Osteoblast (primary cell): ENCODE measurements around the gene ERBB4. TPM values are rescaled to one million over a fixed set of nuclear protein-coding genes. Genes with fewer than 3 reads are reported as not detected.

Experiments used
- DNase-seq: peaks from one replicate; pipeline ENCODE4 v3.0.0; 2011; ENCODE audit warnings: low spot score, mixed read lengths; ENCODE audit not compliant: insufficient read length; ENCODE audit errors: missing footprints
- H2AFZ ChIP-seq: 2 replicates; pipeline ENCODE4 v1.6.0; 2011; ENCODE audit warnings: mild to moderate bottlenecking, low read length
- H3K27ac ChIP-seq: 2 replicates; pipeline ENCODE4 v1.5.1; 2011; ENCODE audit warnings: mild to moderate bottlenecking, low read depth, low read length, moderate library complexity
- H3K27me3 ChIP-seq: 2 replicates; pipeline ENCODE4 v1.6.0; 2012; ENCODE audit warnings: mild to moderate bottlenecking, control low read depth, inconsistent platforms, low read length, moderate library complexity; ENCODE audit not compliant: insufficient read depth
- H3K36me3 ChIP-seq: 2 replicates; pipeline ENCODE4 v1.5.1; 2011; ENCODE audit warnings: mild to moderate bottlenecking, low read length, control low read depth, moderate library complexity; ENCODE audit not compliant: insufficient read depth
- H3K4me1 ChIP-seq: 2 replicates; pipeline ENCODE4 v1.5.1; 2011; ENCODE audit warnings: mild to moderate bottlenecking, low read length, control low read depth, moderate library complexity; ENCODE audit not compliant: insufficient read depth
- H3K4me2 ChIP-seq: 2 replicates; pipeline ENCODE4 v1.6.0; 2011; ENCODE audit warnings: mild to moderate bottlenecking, low read length; ENCODE audit not compliant: insufficient read depth
- H3K4me3 ChIP-seq: fragments of 200-600 bp; sonication (generic); 3 replicates; pipeline ENCODE4 v1.5.1; 2012; ENCODE audit warnings: mild to moderate bottlenecking, low read length, inconsistent platforms; ENCODE audit not compliant: insufficient read depth
- H3K79me2 ChIP-seq: 2 replicates; pipeline ENCODE4 v1.6.0; 2012; ENCODE audit warnings: mild to moderate bottlenecking, low read length, control low read depth, inconsistent platforms; ENCODE audit not compliant: insufficient read depth
- H3K9me3 ChIP-seq: 2 replicates; pipeline ENCODE4 v1.5.1; 2011; ENCODE audit warnings: low read depth, low read length, control low read depth
- H4K20me1 ChIP-seq: 2 replicates; pipeline ENCODE4 v1.6.0; 2012; ENCODE audit warnings: mild to moderate bottlenecking, low read length, control low read depth; ENCODE audit not compliant: insufficient read depth
- CTCF ChIP-seq: IDR thresholded peaks from 2 replicates; pipeline ENCODE4 v1.5.1; 2011; ENCODE audit warnings: mild to moderate bottlenecking, low read depth, low read length, moderate library complexity; ENCODE audit errors: extremely low read depth
- total RNA-seq: library from RNA; depleted of rRNA; stranded (reverse); fragments of >200 nt; gene quantifications from 2 replicates; pipeline ENCODE4 v1.2.3, GENCODE V29; 2012

Gene ERBB4
- total RNA-seq, 1 donor = under 0.01 TPM

GRCh38 chr2:212133337-212133736, 405.3 kb downstream of the ERBB4 start:
- H4K20me1 ChIP-seq = no peaks in the 10 kb centered on the region

GRCh38 chr2:212124598-212124997, 414.0 kb downstream of the ERBB4 start:
- Histone ChIP-seq H3K27me3 (no peaks in the 10 kb centered on the region), H4K20me1 (no peaks in the 10 kb centered on the region), H3K79me2 (no peaks in the 10 kb centered on the region), H2AFZ (peak overlapping the region; percentile 45), H3K27ac (no peak overlapping the region), H3K4me1 (no peaks in the 10 kb centered on the region), H3K4me2 (no peak overlapping the region), H3K4me3 (no peak overlapping the region), H3K36me3 (no peaks in the 10 kb centered on the region), H3K9me3 (no peaks in the 10 kb centered on the region)
- no peak for DNase-seq
- TF ChIP-seq CTCF = no peak

More at GRCh38 chr2:212133337-212133736, 405.3 kb downstream of the ERBB4 start:
- DNase-seq = no peak
- no peaks in the 10 kb centered on the region for H3K36me3 ChIP-seq
- H3K27me3 ChIP-seq = no peaks in the 10 kb centered on the region
- H3K9me3 ChIP-seq = no peaks in the 10 kb centered on the region
- H3K79me2 ChIP-seq = no peaks in the 10 kb centered on the region
- no peak overlapping the region for H3K4me2 ChIP-seq
- no peak overlapping the region for H2AFZ ChIP-seq
- no peaks in the 10 kb centered on the region for H3K4me1 ChIP-seq
- no peak for TF ChIP-seq CTCF
- H3K27ac ChIP-seq = no peak overlapping the region
- H3K4me3 ChIP-seq = no peak overlapping the region

DNA sequence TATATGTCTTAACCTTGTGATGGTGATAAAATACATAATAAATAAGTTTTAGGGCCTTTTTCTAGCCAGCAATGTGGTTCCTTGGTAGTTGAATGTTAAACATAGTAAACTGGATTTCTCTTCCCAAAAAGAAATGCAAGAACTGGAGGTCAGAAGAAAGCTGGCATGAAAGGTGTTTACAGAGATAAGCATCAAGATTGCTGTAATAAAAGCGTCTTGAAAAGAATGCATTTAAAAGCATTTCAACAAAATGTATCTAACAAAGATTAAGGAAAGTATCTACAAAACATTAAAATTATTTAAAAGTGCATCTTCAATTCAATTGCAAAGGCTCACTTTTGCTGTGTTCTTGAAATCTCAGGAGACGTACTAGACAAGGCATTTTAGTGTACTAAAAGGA, 419.0 kb downstream of the ERBB4 start:
- H4K20me1 ChIP-seq = no peaks in the 10 kb centered on the region
- H2AFZ ChIP-seq = no peak overlapping the region
- H3K4me2 ChIP-seq = no peak overlapping the region
- H3K36me3 ChIP-seq = no peaks in the 10 kb centered on the region
- DNase-seq = no peak
- H3K79me2 ChIP-seq = no peaks in the 10 kb centered on the region
- no peaks in the 10 kb centered on the region for H3K9me3 ChIP-seq
- H3K4me3 ChIP-seq = no peak overlapping the region
- no peak for TF ChIP-seq CTCF
- H3K27me3 ChIP-seq = no peaks in the 10 kb centered on the region
- no peak overlapping the region for H3K27ac ChIP-seq
- no peaks in the 10 kb centered on the region for H3K4me1 ChIP-seq

DNA sequence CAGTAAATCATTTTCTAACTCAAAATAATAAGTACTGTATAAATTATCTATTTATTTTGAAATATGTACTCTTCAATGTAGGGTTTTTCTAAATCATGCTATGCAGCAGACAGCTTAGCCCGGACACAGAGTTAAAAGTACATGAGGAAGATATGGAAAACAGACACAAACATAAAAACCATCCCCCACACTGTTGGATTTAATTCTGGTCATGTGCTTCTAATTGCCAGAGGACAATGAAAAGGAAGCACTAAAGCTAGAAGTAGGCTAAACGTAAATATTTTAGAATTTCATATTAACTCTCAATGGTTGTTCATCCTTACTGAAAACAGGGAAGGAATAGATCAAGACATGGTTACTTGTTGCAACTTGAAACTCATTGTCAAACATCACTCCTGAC, 420.7 kb downstream of the ERBB4 start:
- no peaks in the 10 kb centered on the region for H3K27me3 ChIP-seq
- no peaks in the 10 kb centered on the region for H3K36me3 ChIP-seq
- H3K79me2 ChIP-seq = no peaks in the 10 kb centered on the region
- H3K4me3 ChIP-seq = no peak overlapping the region
- DNase-seq = no peak
- no peaks in the 10 kb centered on the region for H3K4me1 ChIP-seq
- no peak overlapping the region for H3K27ac ChIP-seq
- H3K4me2 ChIP-seq = no peak overlapping the region
- H4K20me1 ChIP-seq = no peaks in the 10 kb centered on the region
- no peak for TF ChIP-seq CTCF
- no peaks in the 10 kb centered on the region for H3K9me3 ChIP-seq
- H2AFZ ChIP-seq = peak overlapping the region; percentile 13
